ENCODE measurements around the gene NACC2. TPM values are rescaled to one million over a fixed set of nuclear protein-coding genes. Genes with fewer than 3 reads are reported as not detected.

NACC2 gene
- total and polyA plus RNA-seq, 2 experiments from 2014 or later = 11.0 to 13.0 TPM

- Histone ChIP-seq H3K9me2 (replicated peaks; ENCODE audit: insufficient read depth) (no peaks in the 10 kb centered on the region), H3K79me2 (no peaks in the 10 kb centered on the region), H3K36me3 (replicated peaks; ENCODE audit: insufficient read depth, low read depth) (no peaks in the 10 kb centered on the region), H3K27me3 (no peaks in the 10 kb centered on the region), H3K4me2 (no peak overlapping the region), H3K27ac (no peak overlapping the region), H3K9me3 (ENCODE audit: low read depth) (no peaks in the 10 kb centered on the region), H3K4me1 (ENCODE audit: insufficient read depth) (peaks cover 2% of the 10 kb centered on the region), H4K20me1 (ENCODE audit: insufficient read depth, poor library complexity, severe bottlenecking) (no peaks in the 10 kb centered on the region), H3K4me3 (no peak overlapping the region), H2AFZ (no peak overlapping the region)
- TF ChIP-seq EZH2phosphoT487 (IDR thresholded peaks at IDR 0.05; ENCODE audit: low read depth, severe bottlenecking, unreplicated experiment) (no peak), CTCF (IDR thresholded peaks at IDR 0.05; ENCODE audit: poor library complexity) (no peak), EZH2 (IDR thresholded peaks at IDR 0.05; ENCODE audit: borderline replicate concordance) (no peak)
- 75% methylated on average over 6 of the region's 9 CpGs for WGBS (ENCODE audit: low lambda C conversion rate, missing lambda C conversion rate)
- DNase-seq (ENCODE audit: low spot score) = no peak
Measured at GRCh38 chr9:135970128-135970815, 124.8 kb downstream of the NACC2 start.

- Histone ChIP-seq H2AFZ (no peak overlapping the region), H3K4me1 (ENCODE audit: insufficient read depth) (peaks cover 2% of the 10 kb centered on the region), H3K27me3 (no peaks in the 10 kb centered on the region), H3K9me2 (replicated peaks; ENCODE audit: insufficient read depth) (no peaks in the 10 kb centered on the region), H3K9me3 (ENCODE audit: low read depth) (no peaks in the 10 kb centered on the region), H3K4me3 (no peak overlapping the region), H3K4me2 (no peak overlapping the region), H4K20me1 (ENCODE audit: insufficient read depth, poor library complexity, severe bottlenecking) (no peaks in the 10 kb centered on the region), H3K27ac (no peak overlapping the region), H3K36me3 (replicated peaks; ENCODE audit: insufficient read depth, low read depth) (no peaks in the 10 kb centered on the region), H3K79me2 (no peaks in the 10 kb centered on the region)
- TF ChIP-seq EZH2 (IDR thresholded peaks at IDR 0.05; ENCODE audit: borderline replicate concordance) (no peak), CTCF (IDR thresholded peaks at IDR 0.05; ENCODE audit: poor library complexity) (no peak), EZH2phosphoT487 (IDR thresholded peaks at IDR 0.05; ENCODE audit: low read depth, severe bottlenecking, unreplicated experiment) (no peak)
- 87% methylated on average over 12 of the region's 12 CpGs for WGBS (ENCODE audit: low lambda C conversion rate, missing lambda C conversion rate)
- DNase-seq (ENCODE audit: low spot score) = no peak
Measured at GRCh38 chr9:135969064-135969683, 125.9 kb downstream of the NACC2 start.

- no peak overlapping the region for H3K4me3 ChIP-seq
- H3K9me3 ChIP-seq (ENCODE audit: low read depth) = no peaks in the 10 kb centered on the region
- H3K27ac ChIP-seq = no peak overlapping the region
- 66% methylated on average over 7 of the region's 7 CpGs for WGBS (ENCODE audit: low lambda C conversion rate, missing lambda C conversion rate)
- no peak overlapping the region for H2AFZ ChIP-seq
- no peaks in the 10 kb centered on the region for H3K27me3 ChIP-seq
- H3K79me2 ChIP-seq = no peaks in the 10 kb centered on the region
- DNase-seq (ENCODE audit: low spot score) = no peak
- no peak overlapping the region for H3K4me2 ChIP-seq
- H3K4me1 ChIP-seq (ENCODE audit: insufficient read depth) = peaks cover 2% of the 10 kb centered on the region
- no peaks in the 10 kb centered on the region for H3K9me2 ChIP-seq (replicated peaks; ENCODE audit: insufficient read depth)
- no peaks in the 10 kb centered on the region for H3K36me3 ChIP-seq (replicated peaks; ENCODE audit: insufficient read depth, low read depth)
- TF ChIP-seq EZH2 (IDR thresholded peaks at IDR 0.05; ENCODE audit: borderline replicate concordance) (no peak), EZH2phosphoT487 (IDR thresholded peaks at IDR 0.05; ENCODE audit: low read depth, severe bottlenecking, unreplicated experiment) (no peak), CTCF (IDR thresholded peaks at IDR 0.05; ENCODE audit: poor library complexity) (no peak)
- no peaks in the 10 kb centered on the region for H4K20me1 ChIP-seq (ENCODE audit: insufficient read depth, poor library complexity, severe bottlenecking)
Measured at GRCh38 chr9:135968601-135969000, 126.5 kb downstream of the NACC2 start.

Measured in hepatocyte (in vitro differentiated cells).